Neural progenitor cell (in vitro differentiated cells): Measurements from ENCODE around the gene AGTRAP. TPM values are rescaled to one million over a fixed set of nuclear protein-coding genes. Genes with fewer than 3 reads are reported as not detected.

Experiments
- DNase-seq: peaks from one replicate; pipeline ENCODE4 v3.0.0-alpha.2; 2016; ENCODE audit warnings: low spot score
- H2AFZ ChIP-seq: fragments of 200-600 bp; sonication (generic); replicated peaks from 2 replicates; pipeline ENCODE4 v1.6.1; 2016; ENCODE audit warnings: antibody characterized with exemption
- H3F3A ChIP-seq: fragments of 200-600 bp; sonication (generic); 2 replicates; pipeline ENCODE4 v1.6.1; 2016; ENCODE audit warnings: antibody characterized with exemption, low read depth
- H3K27ac ChIP-seq: fragments of 200-600 bp; sonication (generic); 2 replicates; pipeline ENCODE4 v1.5.1; 2016; ENCODE audit warnings: mild to moderate bottlenecking
- H3K27me3 ChIP-seq: fragments of 200-600 bp; sonication (generic); 2 replicates; pipeline ENCODE4 v1.6.1; 2016; ENCODE audit warnings: mild to moderate bottlenecking, moderate library complexity
- H3K36me3 ChIP-seq: fragments of 200-600 bp; sonication (generic); 2 replicates; pipeline ENCODE4 v1.5.1; 2016
- H3K4me1 ChIP-seq: fragments of 200-600 bp; sonication (generic); 2 replicates; pipeline ENCODE4 v1.6.1; 2016; ENCODE audit warnings: mixed run types
- H3K4me2 ChIP-seq: fragments of 200-600 bp; sonication (generic); 2 replicates; pipeline ENCODE4 v1.6.1; 2016
- H3K4me3 ChIP-seq: fragments of 200-600 bp; sonication (generic); 2 replicates; pipeline ENCODE4 v1.5.1; 2016
- H3K79me2 ChIP-seq: fragments of 200-600 bp; sonication (generic); 2 replicates; pipeline ENCODE4 v1.6.1; 2016; ENCODE audit warnings: low read depth
- H3K9ac ChIP-seq: fragments of 200-600 bp; sonication (generic); 2 replicates; pipeline ENCODE4 v1.6.1; 2016
- H3K9me3 ChIP-seq: fragments of 200-600 bp; sonication (generic); 2 replicates; pipeline ENCODE4 v1.5.1; 2016; ENCODE audit warnings: low read depth
- H4K20me1 ChIP-seq: fragments of 200-600 bp; sonication (generic); 2 replicates; pipeline ENCODE4 v1.6.1; 2016; ENCODE audit warnings: low read depth
- H3K27ac Mint-ChIP-seq: 3 replicates; pipeline ENCODE4 v1.8.0; 2021; ENCODE audit warnings: mixed read lengths
- H3K27me3 Mint-ChIP-seq: 2 replicates; pipeline ENCODE4 v1.8.0; 2022; ENCODE audit warnings: low read depth, mild to moderate bottlenecking, inconsistent platforms, moderate library complexity, mixed read lengths; ENCODE audit not compliant: insufficient read depth
- H3K36me3 Mint-ChIP-seq: 3 replicates; pipeline ENCODE4 v1.8.0; 2021; ENCODE audit warnings: mixed read lengths
- H3K4me1 Mint-ChIP-seq: 3 replicates; pipeline ENCODE4 v1.8.0; 2021; ENCODE audit warnings: mixed read lengths
- H3K4me3 Mint-ChIP-seq: 3 replicates; pipeline ENCODE4 v1.8.0; 2021; ENCODE audit warnings: mild to moderate bottlenecking, moderate library complexity, mixed read lengths
- H3K9me3 Mint-ChIP-seq: 3 replicates; pipeline ENCODE4 v1.8.0; 2020; ENCODE audit warnings: mixed read lengths
- CTCF ChIP-seq: fragments of 200-600 bp; sonication (generic); IDR thresholded peaks from 2 replicates; pipeline ENCODE4 v1.5.1; 2017; ENCODE audit warnings: antibody characterized with exemption, mild to moderate bottlenecking
- EZH2 ChIP-seq: fragments of 200-600 bp; sonication (generic); IDR thresholded peaks from 2 replicates; pipeline ENCODE4 v1.6.1; 2017; ENCODE audit warnings: antibody characterized with exemption, mild to moderate bottlenecking, moderate library complexity
- EZH2phosphoT487 ChIP-seq: fragments of 200-600 bp; sonication (generic); IDR thresholded peaks from 2 replicates; pipeline ENCODE4 v1.6.1; 2017; ENCODE audit warnings: antibody characterized with exemption
- total RNA-seq: library from RNA; depleted of rRNA; stranded (reverse); fragments of >200 nt; gene quantifications from 2 replicates; pipeline ENCODE4 v1.2.3, GENCODE V29; 2015; ENCODE audit warnings: low replicate concordance

The AGTRAP gene
- total RNA-seq, 1 donor from 2014 or later, result 12.4 TPM

GRCh38 chr1:11746092-11746491 is 10.2 kb downstream of the AGTRAP start:
- no peak overlapping the region for H2AFZ ChIP-seq
- no peak for DNase-seq
- H3K4me3 ChIP-seq, result no peak overlapping the region
- H3K4me1 ChIP-seq, result no peaks in the 10 kb centered on the region
- Mint-ChIP-seq H3K27me3 (no peaks in the 10 kb centered on the region), H3K9me3 (no peaks in the 10 kb centered on the region), H3K36me3 (peaks cover 7% of the 10 kb centered on the region), H3K4me3 (no peak overlapping the region), H3K27ac (no peak overlapping the region), H3K4me1 (no peaks in the 10 kb centered on the region)
- H4K20me1 ChIP-seq, result no peaks in the 10 kb centered on the region
- no peaks in the 10 kb centered on the region for H3K79me2 ChIP-seq
- H3K27ac ChIP-seq, result no peak overlapping the region
- no peaks in the 10 kb centered on the region for H3K9me3 ChIP-seq
- H3K4me2 ChIP-seq, result no peak overlapping the region
- peaks cover 4% of the 10 kb centered on the region for H3F3A ChIP-seq
- H3K9ac ChIP-seq, result no peak overlapping the region
- TF ChIP-seq CTCF, result no peak
- no peak for TF ChIP-seq EZH2phosphoT487
- TF ChIP-seq EZH2, result no peak
- no peaks in the 10 kb centered on the region for H3K27me3 ChIP-seq
- H3K36me3 ChIP-seq, result no peaks in the 10 kb centered on the region

DNA sequence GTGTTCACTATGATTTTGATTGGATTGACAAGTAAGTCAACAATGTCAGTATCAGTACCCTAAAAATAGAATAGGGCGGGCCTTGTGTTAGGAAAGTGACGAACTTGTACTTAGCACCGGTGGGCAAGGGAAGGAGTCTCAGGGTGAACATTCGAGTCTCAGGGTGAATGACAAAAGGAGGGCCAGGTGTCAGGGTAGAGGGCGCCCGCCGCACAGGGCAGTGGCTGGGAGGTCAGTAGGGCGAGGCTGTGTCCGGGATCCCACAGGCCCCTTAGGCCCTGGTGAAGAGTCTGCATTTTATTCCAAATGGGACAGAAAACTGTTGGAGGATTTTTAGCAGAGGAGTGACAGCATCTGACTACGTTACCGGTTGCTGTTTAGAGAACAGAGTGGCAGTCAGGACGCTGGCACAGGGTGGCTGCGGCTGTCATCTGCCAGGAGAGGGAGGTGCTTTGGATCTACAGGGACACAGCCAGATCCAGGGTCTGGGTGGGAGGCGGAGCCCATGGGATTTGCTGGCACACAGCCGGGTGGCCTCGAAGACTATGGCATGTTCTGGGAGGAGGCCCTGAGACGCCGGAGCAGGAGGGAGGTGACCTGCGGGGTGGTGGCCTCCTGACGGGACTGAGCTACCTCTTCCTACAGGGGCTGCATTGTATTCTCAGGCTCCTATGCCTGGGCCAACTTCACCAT is 11.0 kb downstream of the AGTRAP start:
- H2AFZ ChIP-seq, result no peak overlapping the region
- H3K4me2 ChIP-seq, result no peak overlapping the region
- no peaks in the 10 kb centered on the region for H3K4me1 ChIP-seq
- no peak for DNase-seq
- H3K9ac ChIP-seq, result no peak overlapping the region
- Mint-ChIP-seq H3K4me1 (peaks cover 5% of the 10 kb centered on the region), H3K27me3 (no peaks in the 10 kb centered on the region), H3K9me3 (no peaks in the 10 kb centered on the region), H3K27ac (peak overlapping the region; percentile 28), H3K36me3 (peaks cover 7% of the 10 kb centered on the region), H3K4me3 (peak overlapping the region; percentile 26)
- H3K9me3 ChIP-seq, result no peaks in the 10 kb centered on the region
- no peaks in the 10 kb centered on the region for H4K20me1 ChIP-seq
- no peaks in the 10 kb centered on the region for H3K36me3 ChIP-seq
- H3K79me2 ChIP-seq, result no peaks in the 10 kb centered on the region
- H3K27me3 ChIP-seq, result no peaks in the 10 kb centered on the region
- peaks cover 4% of the 10 kb centered on the region for H3F3A ChIP-seq
- H3K4me3 ChIP-seq, result no peak overlapping the region
- H3K27ac ChIP-seq, result no peak overlapping the region
- TF ChIP-seq CTCF (no peak), EZH2 (no peak), EZH2phosphoT487 (no peak)

DNA sequence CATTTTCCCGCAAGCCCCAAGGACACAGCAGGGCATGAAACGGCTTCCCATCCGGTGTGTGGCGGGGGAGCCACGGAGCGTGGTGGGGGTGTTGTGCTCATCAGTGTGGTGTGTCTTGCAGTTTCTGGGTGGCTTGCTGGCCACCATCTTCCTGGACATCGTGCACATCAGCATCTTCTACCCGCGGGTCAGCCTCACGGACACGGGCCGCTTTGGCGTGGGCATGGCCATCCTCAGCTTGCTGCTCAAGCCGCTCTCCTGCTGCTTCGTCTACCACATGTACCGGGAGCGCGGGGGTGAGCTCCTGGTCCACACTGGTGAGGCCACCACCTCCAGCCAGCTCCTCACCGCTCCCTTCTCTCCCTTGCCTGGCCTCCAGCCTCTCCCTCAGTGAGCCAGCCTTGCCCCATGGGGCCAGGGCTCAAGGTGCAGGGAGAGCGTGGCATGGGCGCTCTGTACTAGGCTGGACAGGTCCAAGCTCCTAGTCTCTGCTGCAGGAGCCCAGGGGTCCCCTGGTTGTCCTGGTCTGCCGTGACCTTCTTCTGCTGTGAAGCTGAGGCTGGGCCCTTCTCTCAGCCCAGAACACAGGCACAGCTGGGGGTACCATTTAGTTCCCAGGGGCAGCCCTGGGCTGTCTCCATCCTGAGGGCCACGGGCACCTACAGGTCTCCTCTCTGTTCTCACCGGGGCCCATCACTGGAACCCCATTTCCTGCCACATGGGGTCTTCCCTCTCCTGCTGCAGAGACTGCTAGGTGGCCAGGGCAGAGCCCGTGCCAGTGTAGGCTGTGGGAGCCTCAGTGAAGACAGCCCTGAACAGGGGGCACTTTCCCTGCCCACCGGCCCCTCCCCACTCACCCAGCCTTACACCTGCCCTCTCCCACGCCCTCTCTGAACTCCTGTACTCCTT is 12.6 kb downstream of the AGTRAP start:
- H3K4me3 ChIP-seq, result no peak overlapping the region
- H3F3A ChIP-seq, result peaks cover 4% of the 10 kb centered on the region
- TF ChIP-seq EZH2, result no peak
- no peak for TF ChIP-seq EZH2phosphoT487
- TF ChIP-seq CTCF, result no peak
- no peaks in the 10 kb centered on the region for H3K79me2 ChIP-seq
- DNase-seq, result no peak
- Mint-ChIP-seq H3K36me3 (peaks cover 7% of the 10 kb centered on the region), H3K9me3 (no peaks in the 10 kb centered on the region), H3K27ac (no peak overlapping the region), H3K4me3 (no peak overlapping the region), H3K27me3 (no peaks in the 10 kb centered on the region), H3K4me1 (peaks cover 20% of the 10 kb centered on the region)
- no peaks in the 10 kb centered on the region for H3K36me3 ChIP-seq
- no peak overlapping the region for H2AFZ ChIP-seq
- H3K4me2 ChIP-seq, result no peak overlapping the region
- H3K9me3 ChIP-seq, result no peaks in the 10 kb centered on the region
- no peak overlapping the region for H3K9ac ChIP-seq
- H3K4me1 ChIP-seq, result peaks cover 14% of the 10 kb centered on the region
- no peaks in the 10 kb centered on the region for H3K27me3 ChIP-seq
- H3K27ac ChIP-seq, result no peak overlapping the region
- H4K20me1 ChIP-seq, result no peaks in the 10 kb centered on the region
